Measurements from ENCODE around the gene MSMP. TPM values are rescaled to one million over a fixed set of nuclear protein-coding genes. Genes with fewer than 3 reads are reported as not detected.

MSMP gene
- total RNA-seq, 6 donors from 2014 or later: 1.1 to 2.8 TPM; not detected in 4

DNA sequence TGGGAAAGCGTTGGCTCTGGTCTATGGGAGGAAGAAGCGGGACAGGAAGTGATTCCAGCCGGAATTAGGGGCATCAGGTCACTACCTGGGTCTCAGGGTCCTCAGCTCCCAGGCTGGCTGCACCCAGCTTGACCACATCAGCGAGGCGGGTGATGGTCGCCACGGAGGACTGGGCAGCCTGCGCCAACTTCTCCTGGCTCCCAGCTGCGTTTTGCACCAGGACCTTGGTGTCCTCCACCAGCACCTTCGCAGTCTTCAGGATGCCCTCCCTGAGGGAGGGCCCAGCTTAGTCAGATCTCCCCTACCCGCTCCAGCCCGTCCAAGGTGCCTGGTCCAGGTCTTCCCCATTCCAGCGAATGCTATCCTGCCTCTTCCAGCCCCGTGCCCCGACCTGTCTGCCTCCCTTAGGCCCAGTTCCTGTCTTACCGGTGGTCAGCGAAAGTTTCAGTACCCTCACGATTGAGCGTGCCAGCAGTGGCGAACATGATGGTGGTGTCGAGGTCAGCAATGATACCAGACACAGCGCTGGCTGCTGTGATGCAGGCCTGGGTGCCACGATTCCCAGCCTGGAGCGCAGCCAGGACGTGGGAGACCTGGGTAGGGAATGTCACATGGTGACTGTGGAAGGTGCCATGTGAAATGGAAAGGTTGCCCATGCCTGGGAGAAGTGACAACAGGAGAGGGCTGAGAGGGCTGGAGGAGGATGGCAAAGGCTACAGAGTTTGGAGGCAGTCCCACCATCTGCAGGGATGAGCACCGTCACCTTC lies 50.0 kb downstream of the MSMP start:
- 94 to 96% methylated on average over 22 to 26 of the region's 26 CpGs for WGBS, 2 donors
- no peak for TF ChIP-seq EP300 (IDR thresholded peaks at IDR 0.05)
- TF ChIP-seq POLR2A (IDR thresholded peaks at IDR 0.05): no peak
- no peak for TF ChIP-seq CTCF (IDR thresholded peaks at IDR 0.05)
- no peak for TF ChIP-seq POLR2AphosphoS5 (IDR thresholded peaks at IDR 0.05)
- H3K36me3 ChIP-seq: peaks cover 88 to 100% (median 100%) of the 10 kb centered on the region in 4 donors
- no peaks in the 10 kb centered on the region for H3K4me1 ChIP-seq
- no peak overlapping the region for H3K4me3 ChIP-seq
- DNase-seq: peak in 1 of 2 donors; percentile 48
- H3K27me3 ChIP-seq: no peaks in the 10 kb centered on the region
- H3K27ac ChIP-seq: peak overlapping the region in 2 of 4 donors; percentile 14 to 20
- H3K9me3 ChIP-seq: no peaks in the 10 kb centered on the region
- no peak for ATAC-seq (ENCODE audit: low FRiP score in 2 of 2)

Small RNA genes lying within 50 kb of the gene (small RNA-seq; reads per million reads assigned to genes)
- 0 to 0.55 (median 0) reads per million in 4 donors for gene MIR6853

Other genes starting within 250 kb of the MSMP start
- 10 to 100 TPM; 36.9 to 61.9 (median 43.6) TPM for gene TESK1, start 149.0 kb downstream of the MSMP start, total RNA-seq
- 10 to 100 TPM in 2 of 6 donors, 1 to 10 TPM in 4; 2.5 to 44.0 (median 7.2) TPM for gene CD72, start 135.9 kb downstream of the MSMP start, total RNA-seq
- gene SIT1, start 103.3 kb downstream of the MSMP start, total RNA-seq: 1 to 10 TPM in 5 of 6 donors, not detected in 1; 1.1 to 3.1 (median 1.8) TPM
- over 10,000 TPM in 2 of 6 donors, 1,000 to 10,000 TPM in 3, 100 to 1,000 TPM in 1; 886 to 22,003 (median 3,451) TPM for gene RMRP, start 96.3 kb downstream of the MSMP start, total RNA-seq
- 10 to 100 TPM; 17.8 to 49.4 (median 35.1) TPM for gene CCDC107, start 96.0 kb downstream of the MSMP start, total RNA-seq
- 1 to 10 TPM in 2 of 6 donors, under 1 TPM in 3, not detected in 1; 0.30 to 1.1 (median 0.37) TPM for gene ARHGEF39, start 89.1 kb downstream of the MSMP start, total RNA-seq
- gene CA9, start 80.3 kb downstream of the MSMP start, total RNA-seq: under 1 TPM in 2 of 6 donors, not detected in 4; 0.14 to 0.24 TPM
- gene TPM2, start 64.4 kb downstream of the MSMP start, total RNA-seq: 100 to 1,000 TPM in 5 of 6 donors, 10 to 100 TPM in 1; 89.3 to 265 (median 214) TPM
- 100 to 1,000 TPM; 237 to 557 (median 325) TPM for gene TLN1, start 22.1 kb downstream of the MSMP start, total RNA-seq
- gene CREB3, start 21.6 kb downstream of the MSMP start, total RNA-seq: 10 to 100 TPM; 27.2 to 61.3 (median 33.5) TPM
- 100 to 1,000 TPM in 1 of 6 donors, 10 to 100 TPM in 5; 60.4 to 189 (median 77.0) TPM for gene GBA2, start 5.0 kb downstream of the MSMP start, total RNA-seq
- gene RGP1, start 5.0 kb downstream of the MSMP start, total RNA-seq: 10 to 100 TPM; 20.1 to 34.4 (median 23.5) TPM
- 10 to 100 TPM in 4 of 6 donors, 1 to 10 TPM in 2; 8.3 to 46.1 (median 13.1) TPM for gene NPR2, start 37.3 kb upstream of the MSMP start, total RNA-seq
- 10 to 100 TPM in 3 of 6 donors, 1 to 10 TPM in 3; 2.5 to 43.0 (median 13.3) TPM for gene SPAG8, start 58.0 kb upstream of the MSMP start, total RNA-seq
- 10 to 100 TPM; 15.7 to 57.9 (median 42.2) TPM for gene HINT2, start 60.8 kb upstream of the MSMP start, total RNA-seq
- under 1 TPM in 2 of 6 donors, not detected in 4; 0.10 to 0.15 TPM for gene FAM221B, start 74.5 kb upstream of the MSMP start, total RNA-seq
- 10 to 100 TPM in 3 of 6 donors, 1 to 10 TPM in 3; 6.5 to 21.0 (median 10.0) TPM for gene TMEM8B, start 75.0 kb upstream of the MSMP start, total RNA-seq
- gene OR13J1, start 116.1 kb upstream of the MSMP start, total RNA-seq: not detected
- gene HRCT1, start 151.9 kb upstream of the MSMP start, total RNA-seq: 10 to 100 TPM in 4 of 6 donors, 1 to 10 TPM in 2; 2.1 to 19.1 (median 10.6) TPM
- 10 to 100 TPM in 3 of 6 donors, 1 to 10 TPM in 3; 3.3 to 19.9 (median 8.5) TPM for gene SPAAR, start 155.2 kb upstream of the MSMP start, total RNA-seq
- not detected for gene OR2S2, start 203.9 kb upstream of the MSMP start, total RNA-seq